ENCODE results near the gene OTUD6A.

OTUD6A gene

DNA sequence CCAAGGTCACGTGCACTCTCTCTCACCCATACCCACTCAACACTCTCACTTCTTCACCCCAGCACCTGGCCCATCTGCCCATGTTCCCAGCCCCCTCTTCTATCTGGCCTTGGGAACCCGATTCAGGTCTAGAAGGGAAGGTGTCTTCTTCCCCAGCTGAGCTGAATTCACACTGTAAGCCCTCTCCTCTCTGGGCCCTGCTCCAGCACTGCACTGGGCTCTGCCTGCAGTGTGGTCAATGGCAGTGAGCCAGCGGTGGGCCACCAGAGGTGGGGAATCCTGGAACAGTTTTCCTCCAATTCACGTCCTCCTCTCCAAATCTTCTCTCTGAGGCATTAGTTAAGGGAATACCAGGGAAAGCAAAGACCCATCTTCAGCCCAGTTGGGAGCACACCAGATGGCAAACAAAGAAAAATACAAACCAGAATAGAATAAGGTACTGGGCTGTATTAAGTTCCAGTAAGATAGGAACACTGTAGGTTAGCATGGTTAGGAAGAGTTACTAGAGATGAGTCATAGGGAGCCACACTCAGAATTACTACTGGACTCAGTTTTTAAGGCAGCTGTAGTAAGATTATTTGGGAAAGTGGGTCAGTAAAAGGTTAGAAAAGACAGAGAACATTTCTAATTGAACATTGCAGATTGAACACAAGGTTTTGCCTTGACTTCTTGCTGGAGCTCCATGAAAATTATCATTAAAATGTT lies 17.6 kb upstream of the OTUD6A start:
- WGBS, 2 experiments: 90 to 100% methylated on average over 4 of the region's 4 CpGs
- Histone ChIP-seq H3K27ac (ENCODE audit: insufficient read depth, low read depth, low read length, poor library complexity, severe bottlenecking) (no peak overlapping the region), H3K4me3 (ENCODE audit: insufficient read depth, low read depth, low read length) (no peak overlapping the region), H3K27me3 (ENCODE audit: control insufficient read depth, insufficient read depth, low read length, poor library complexity, severe bottlenecking) (no peaks in the 10 kb centered on the region), H3K9me3 (ENCODE audit: control insufficient read depth, low read length) (no peaks in the 10 kb centered on the region), H3K36me3 (ENCODE audit: control insufficient read depth, insufficient read depth, low read length) (no peaks in the 10 kb centered on the region), H3K4me1 (ENCODE audit: control insufficient read depth, insufficient read depth, low read length) (no peaks in the 10 kb centered on the region)

DNA sequence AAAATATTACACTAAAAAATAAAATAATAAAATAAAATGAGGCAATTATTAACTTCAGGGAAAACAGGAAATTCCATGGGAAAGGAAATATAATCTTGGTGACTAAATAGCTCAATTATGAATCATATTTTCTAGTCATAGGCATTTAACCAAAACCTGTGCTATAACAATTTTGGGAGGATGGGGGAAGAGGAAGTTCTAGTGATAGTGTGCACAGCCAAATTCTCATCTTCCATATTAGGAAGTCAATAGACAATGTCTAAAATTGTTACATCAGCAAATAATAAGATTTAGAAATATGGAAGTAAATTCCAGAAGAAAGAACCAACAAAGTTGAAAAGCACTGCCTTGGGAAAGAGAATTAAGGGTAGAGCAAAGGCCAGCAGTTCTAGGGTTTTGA lies 15.3 kb upstream of the OTUD6A start:
- H3K27me3 ChIP-seq (ENCODE audit: control insufficient read depth, insufficient read depth, low read length, poor library complexity, severe bottlenecking): no peaks in the 10 kb centered on the region
- no peak overlapping the region for H3K4me3 ChIP-seq (ENCODE audit: insufficient read depth, low read depth, low read length)
- no peaks in the 10 kb centered on the region for H3K36me3 ChIP-seq (ENCODE audit: control insufficient read depth, insufficient read depth, low read length)

DNA sequence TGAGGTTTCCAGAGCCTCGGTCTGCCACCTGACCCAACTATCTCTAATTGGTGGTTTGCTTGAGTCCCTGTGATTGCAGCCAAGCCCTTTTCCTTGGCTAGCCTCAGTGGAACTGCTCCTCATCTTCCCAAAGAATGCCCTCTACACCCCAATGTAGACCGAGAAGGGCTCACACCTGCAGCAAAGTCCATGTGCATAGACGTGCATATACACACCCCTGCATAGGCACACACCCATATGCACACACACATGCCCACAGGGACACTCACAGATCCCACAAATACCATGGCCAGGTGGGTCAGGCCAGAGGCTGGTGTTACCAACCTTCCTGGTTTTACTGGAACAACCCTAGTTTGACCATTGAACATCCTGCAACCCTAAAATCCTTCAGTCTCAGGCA lies 12.9 kb upstream of the OTUD6A start:
- no peaks in the 10 kb centered on the region for H3K4me1 ChIP-seq (ENCODE audit: control insufficient read depth, insufficient read depth, low read length)
- 88 to 90% methylated on average over 3 of the region's 3 CpGs for WGBS, 2 experiments
- H3K9me3 ChIP-seq (ENCODE audit: control insufficient read depth, low read length): no peaks in the 10 kb centered on the region
- H3K4me3 ChIP-seq (ENCODE audit: insufficient read depth, low read depth, low read length): no peak overlapping the region
- no peaks in the 10 kb centered on the region for H3K27me3 ChIP-seq (ENCODE audit: control insufficient read depth, insufficient read depth, low read length, poor library complexity, severe bottlenecking)
- H3K36me3 ChIP-seq (ENCODE audit: control insufficient read depth, insufficient read depth, low read length): no peaks in the 10 kb centered on the region
- no peak overlapping the region for H3K27ac ChIP-seq (ENCODE audit: insufficient read depth, low read depth, low read length, poor library complexity, severe bottlenecking)

More for the DNA sequence above, 15.3 kb upstream of the OTUD6A start:
- Histone ChIP-seq H3K9me3 (ENCODE audit: control insufficient read depth, low read length) (no peaks in the 10 kb centered on the region), H3K4me1 (ENCODE audit: control insufficient read depth, insufficient read depth, low read length) (no peaks in the 10 kb centered on the region), H3K27ac (ENCODE audit: insufficient read depth, low read depth, low read length, poor library complexity, severe bottlenecking) (no peak overlapping the region)

DNA sequence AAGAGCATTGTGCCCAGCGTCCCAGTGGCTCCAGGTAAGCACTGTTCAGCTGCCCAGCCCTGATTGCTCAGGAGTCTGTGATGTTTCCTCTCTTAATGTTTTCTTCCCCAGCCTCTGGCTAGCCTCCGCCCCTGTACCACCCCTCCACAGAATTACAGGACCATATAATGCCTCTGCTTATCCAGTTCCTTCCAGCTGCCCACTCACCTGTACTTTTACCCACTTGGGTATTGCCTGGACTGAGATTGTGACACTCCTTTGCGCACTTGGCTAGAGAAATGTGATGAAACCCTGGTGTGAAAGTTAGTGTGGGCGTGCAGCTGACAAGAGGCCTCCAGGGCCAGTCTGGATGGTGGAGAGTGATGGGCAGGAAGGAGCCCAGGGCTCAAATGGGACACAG lies 12.3 kb upstream of the OTUD6A start, which contains the start of gene AWAT2:
AWAT2 (minus strand) TSS at position 14 of the 400 bp plus-strand sequence; CDS start at position 8, 6 bp downstream.
- Histone ChIP-seq H3K4me1 (ENCODE audit: control insufficient read depth, insufficient read depth, low read length) (no peaks in the 10 kb centered on the region), H3K36me3 (ENCODE audit: control insufficient read depth, insufficient read depth, low read length) (no peaks in the 10 kb centered on the region), H3K4me3 (ENCODE audit: insufficient read depth, low read depth, low read length) (no peak within 1 kb of the TSS), H3K27me3 (ENCODE audit: control insufficient read depth, insufficient read depth, low read length, poor library complexity, severe bottlenecking) (no peaks in the 10 kb centered on the region), H3K27ac (ENCODE audit: insufficient read depth, low read depth, low read length, poor library complexity, severe bottlenecking) (no peak within 1 kb of the TSS), H3K9me3 (ENCODE audit: control insufficient read depth, low read length) (no peaks in the 10 kb centered on the region)
- WGBS, 2 experiments: 89 to 92% methylated on average over 4 of the region's 4 CpGs

DNA sequence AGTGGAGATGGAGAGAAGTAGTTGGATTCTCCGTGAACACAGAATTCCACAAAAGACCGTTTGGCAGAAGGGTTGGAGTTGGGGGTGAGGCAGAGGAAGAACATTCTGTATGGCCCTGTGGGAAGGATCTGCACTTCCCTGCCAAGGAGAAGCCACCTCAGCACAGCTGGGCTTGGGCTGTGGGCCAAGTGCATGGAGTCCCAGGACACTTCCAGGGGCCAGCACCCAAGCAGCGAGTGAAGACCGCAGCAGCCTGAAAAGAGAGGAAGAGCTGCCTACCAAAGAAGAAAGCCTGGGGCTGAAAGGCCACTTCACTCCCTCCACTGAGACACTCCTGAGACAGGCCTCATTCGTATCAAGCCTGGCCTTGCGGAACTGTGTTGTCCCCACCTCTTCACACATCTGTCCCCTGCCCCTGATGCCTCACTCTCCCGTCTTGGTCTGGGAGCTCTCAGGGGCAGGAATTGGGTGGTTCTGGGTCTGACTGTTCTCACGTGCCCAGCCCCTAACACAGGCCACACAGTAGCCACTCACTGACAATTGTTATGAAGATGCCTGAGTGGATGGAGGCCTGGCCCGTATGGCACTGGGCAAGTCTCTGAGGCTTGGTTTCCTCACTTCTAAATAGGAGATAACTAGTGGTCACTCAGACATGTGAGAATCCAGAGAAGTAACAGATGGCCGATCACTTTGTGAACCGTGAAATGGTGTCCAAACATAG lies 9.2 kb upstream of the OTUD6A start:
- no peaks in the 10 kb centered on the region for H3K27me3 ChIP-seq (ENCODE audit: control insufficient read depth, insufficient read depth, low read length, poor library complexity, severe bottlenecking)
- WGBS, 2 experiments: 84 to 85% methylated on average over 11 of the region's 11 CpGs
- no peaks in the 10 kb centered on the region for H3K4me1 ChIP-seq (ENCODE audit: control insufficient read depth, insufficient read depth, low read length)
- no peak overlapping the region for H3K27ac ChIP-seq (ENCODE audit: insufficient read depth, low read depth, low read length, poor library complexity, severe bottlenecking)
- H3K4me3 ChIP-seq (ENCODE audit: insufficient read depth, low read depth, low read length): no peak overlapping the region
- H3K36me3 ChIP-seq (ENCODE audit: control insufficient read depth, insufficient read depth, low read length): no peaks in the 10 kb centered on the region
- no peaks in the 10 kb centered on the region for H3K9me3 ChIP-seq (ENCODE audit: control insufficient read depth, low read length)

DNA sequence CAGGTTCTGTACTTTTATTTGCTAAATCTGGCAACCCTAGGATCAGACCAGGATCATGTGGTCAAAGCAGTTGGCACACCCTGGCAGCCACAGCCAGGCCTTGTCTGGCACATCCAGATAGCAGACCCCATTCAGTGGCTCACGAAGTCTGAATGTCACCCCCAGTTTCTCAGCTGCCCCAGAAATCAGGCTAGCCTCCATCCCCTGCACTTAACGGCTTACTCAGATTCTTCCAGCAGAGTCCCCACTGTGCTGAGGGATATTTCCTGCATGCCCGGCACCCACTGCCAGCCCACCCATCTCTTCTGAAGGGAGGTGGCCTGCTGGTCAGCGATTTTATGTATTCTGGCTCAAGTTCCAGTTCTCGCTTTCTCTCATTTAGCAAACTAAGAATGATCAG lies 7.9 kb upstream of the OTUD6A start:
- Histone ChIP-seq H3K27ac (ENCODE audit: insufficient read depth, low read depth, low read length, poor library complexity, severe bottlenecking) (no peak overlapping the region), H3K4me1 (ENCODE audit: control insufficient read depth, insufficient read depth, low read length) (no peaks in the 10 kb centered on the region), H3K4me3 (ENCODE audit: insufficient read depth, low read depth, low read length) (no peak overlapping the region), H3K36me3 (ENCODE audit: control insufficient read depth, insufficient read depth, low read length) (no peaks in the 10 kb centered on the region), H3K27me3 (ENCODE audit: control insufficient read depth, insufficient read depth, low read length, poor library complexity, severe bottlenecking) (no peaks in the 10 kb centered on the region), H3K9me3 (ENCODE audit: control insufficient read depth, low read length) (no peaks in the 10 kb centered on the region)
- WGBS, 2 experiments: 84 to 91% methylated on average over 5 of the region's 5 CpGs

DNA sequence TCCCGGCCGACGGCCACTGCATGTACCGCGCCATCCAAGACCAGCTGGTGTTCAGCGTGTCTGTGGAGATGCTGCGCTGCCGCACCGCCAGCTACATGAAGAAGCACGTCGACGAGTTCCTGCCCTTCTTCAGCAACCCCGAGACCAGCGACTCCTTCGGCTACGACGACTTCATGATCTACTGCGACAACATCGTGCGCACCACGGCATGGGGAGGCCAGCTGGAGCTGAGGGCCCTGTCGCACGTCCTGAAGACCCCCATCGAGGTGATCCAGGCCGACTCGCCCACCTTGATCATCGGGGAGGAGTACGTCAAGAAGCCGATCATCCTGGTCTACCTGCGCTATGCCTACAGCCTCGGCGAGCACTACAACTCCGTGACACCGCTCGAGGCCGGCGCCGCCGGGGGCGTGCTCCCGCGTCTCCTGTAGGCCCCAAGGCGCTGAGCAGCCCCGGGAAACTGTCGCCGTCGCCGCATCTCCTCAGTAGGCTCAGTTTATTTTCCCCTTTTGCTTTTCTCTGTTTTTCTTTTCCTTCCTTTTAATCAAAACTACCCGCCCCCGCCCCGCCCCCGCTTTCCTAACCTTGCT lies 799 bp downstream of the OTUD6A start:
- H3K4me1 ChIP-seq (ENCODE audit: control insufficient read depth, insufficient read depth, low read length): no peaks in the 10 kb centered on the region
- 94 to 97% methylated on average over 52 of the region's 52 CpGs for WGBS, 2 experiments
- no peaks in the 10 kb centered on the region for H3K27me3 ChIP-seq (ENCODE audit: control insufficient read depth, insufficient read depth, low read length, poor library complexity, severe bottlenecking)
- H3K27ac ChIP-seq (ENCODE audit: insufficient read depth, low read depth, low read length, poor library complexity, severe bottlenecking): no peak overlapping the region
- no peak overlapping the region for H3K4me3 ChIP-seq (ENCODE audit: insufficient read depth, low read depth, low read length)
- H3K9me3 ChIP-seq (ENCODE audit: control insufficient read depth, low read length): no peaks in the 10 kb centered on the region
- H3K36me3 ChIP-seq (ENCODE audit: control insufficient read depth, insufficient read depth, low read length): no peaks in the 10 kb centered on the region

DNA sequence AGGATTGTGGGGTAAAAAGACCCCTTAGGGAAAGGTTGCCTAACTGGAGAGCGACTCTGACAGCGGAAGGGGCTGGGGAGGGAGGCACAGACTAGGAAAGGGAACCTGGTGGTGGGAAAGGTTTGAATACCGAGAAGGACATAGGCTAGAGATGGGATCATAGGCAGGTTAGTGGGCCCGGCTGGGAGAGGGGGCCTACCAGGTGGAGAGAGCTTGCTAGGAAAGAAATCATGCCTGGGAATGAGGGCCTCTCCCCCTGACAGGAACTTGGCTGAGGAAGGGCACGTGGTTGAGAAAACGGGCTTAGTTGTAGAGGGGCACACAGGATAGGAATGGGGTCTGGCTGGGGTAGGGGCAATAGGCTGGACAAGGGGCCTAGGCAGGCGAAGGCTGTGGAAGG lies 4.4 kb downstream of the OTUD6A start:
- 94 to 95% methylated on average over 7 of the region's 7 CpGs for WGBS, 2 experiments
- Histone ChIP-seq H3K4me3 (ENCODE audit: insufficient read depth, low read depth, low read length) (no peak overlapping the region), H3K4me1 (ENCODE audit: control insufficient read depth, insufficient read depth, low read length) (no peaks in the 10 kb centered on the region), H3K27ac (ENCODE audit: insufficient read depth, low read depth, low read length, poor library complexity, severe bottlenecking) (no peak overlapping the region), H3K9me3 (ENCODE audit: control insufficient read depth, low read length) (no peaks in the 10 kb centered on the region), H3K36me3 (ENCODE audit: control insufficient read depth, insufficient read depth, low read length) (no peaks in the 10 kb centered on the region), H3K27me3 (ENCODE audit: control insufficient read depth, insufficient read depth, low read length, poor library complexity, severe bottlenecking) (no peaks in the 10 kb centered on the region)

DNA sequence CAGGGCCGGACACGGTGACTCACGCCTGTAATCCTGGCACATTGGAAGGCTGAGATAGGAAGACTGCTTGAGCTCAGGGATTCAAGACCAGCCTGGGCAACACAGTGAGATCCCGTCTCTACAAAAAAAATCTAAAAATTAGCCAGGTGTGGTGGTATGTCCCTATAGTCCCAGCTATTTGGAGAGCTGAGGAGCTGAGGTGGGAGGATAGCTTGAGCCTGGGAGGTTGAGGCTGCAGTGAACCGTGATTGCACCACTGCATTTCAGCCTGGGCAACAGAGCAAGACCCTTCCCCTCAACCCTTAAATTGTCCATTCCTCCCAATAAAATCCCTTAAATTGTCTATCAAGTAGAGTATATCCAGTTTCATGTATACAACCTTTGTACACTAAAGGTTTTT lies 17.0 kb downstream of the OTUD6A start:
- no peaks in the 10 kb centered on the region for H3K36me3 ChIP-seq (ENCODE audit: control insufficient read depth, insufficient read depth, low read length)
- WGBS, 2 experiments: 93 to 96% methylated on average over 5 of the region's 5 CpGs
- H3K4me3 ChIP-seq (ENCODE audit: insufficient read depth, low read depth, low read length): no peak overlapping the region

DNA sequence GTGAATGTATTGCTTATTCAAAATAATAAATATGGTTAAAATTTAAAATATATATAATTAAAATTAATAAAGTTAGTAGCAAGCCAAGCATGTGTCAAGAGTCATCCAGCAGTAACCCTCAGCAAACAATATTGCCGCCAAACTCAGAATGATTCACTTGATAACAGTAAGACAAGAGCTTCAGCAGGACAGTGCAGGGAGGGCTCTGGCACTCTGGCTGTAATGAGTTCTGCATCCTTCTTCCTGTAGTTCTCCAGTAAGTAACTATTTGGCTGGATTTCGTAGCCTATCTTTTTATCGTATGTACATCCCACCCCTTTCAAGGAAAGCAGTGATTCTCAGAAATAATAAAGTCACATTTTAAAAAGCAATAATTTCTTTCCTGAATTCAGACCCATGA lies 17.6 kb downstream of the OTUD6A start:
- H3K9me3 ChIP-seq (ENCODE audit: control insufficient read depth, low read length): no peaks in the 10 kb centered on the region
- WGBS, 2 experiments: 92 to 97% methylated on average over 3 of the region's 3 CpGs

More for the DNA sequence above, 17.0 kb downstream of the OTUD6A start:
- H3K4me1 ChIP-seq (ENCODE audit: control insufficient read depth, insufficient read depth, low read length): no peaks in the 10 kb centered on the region
- H3K9me3 ChIP-seq (ENCODE audit: control insufficient read depth, low read length): no peaks in the 10 kb centered on the region
- H3K27ac ChIP-seq (ENCODE audit: insufficient read depth, low read depth, low read length, poor library complexity, severe bottlenecking): no peak overlapping the region
- no peaks in the 10 kb centered on the region for H3K27me3 ChIP-seq (ENCODE audit: control insufficient read depth, insufficient read depth, low read length, poor library complexity, severe bottlenecking)

More for the DNA sequence above, 17.6 kb downstream of the OTUD6A start:
- no peak overlapping the region for H3K27ac ChIP-seq (ENCODE audit: insufficient read depth, low read depth, low read length, poor library complexity, severe bottlenecking)
- H3K27me3 ChIP-seq (ENCODE audit: control insufficient read depth, insufficient read depth, low read length, poor library complexity, severe bottlenecking): no peaks in the 10 kb centered on the region
- H3K4me3 ChIP-seq (ENCODE audit: insufficient read depth, low read depth, low read length): no peak overlapping the region
- H3K4me1 ChIP-seq (ENCODE audit: control insufficient read depth, insufficient read depth, low read length): no peaks in the 10 kb centered on the region
- no peaks in the 10 kb centered on the region for H3K36me3 ChIP-seq (ENCODE audit: control insufficient read depth, insufficient read depth, low read length)

All from ectodermal cell (in vitro differentiated cells).